Upper lobe of right lung (tissue), 1 donor: ENCODE measurements around the gene ARSI. TPM values are rescaled to one million over a fixed set of nuclear protein-coding genes. Genes with fewer than 3 reads are reported as not detected.

Experiments used
- ATAC-seq: fragments of 200-7000 bp; cut with Tn5 transposase; one replicate; pipeline ENCODE4 v1.9.1; 2020; ENCODE audit warnings: mild to moderate bottlenecking, moderate library complexity
- DNase-seq: peaks from one replicate; pipeline ENCODE4 v3.0.0-alpha.2; 2020
- H3K27ac ChIP-seq: fragments of 200-600 bp; one replicate; pipeline ENCODE4 v1.8.0; 2022
- H3K27me3 ChIP-seq: fragments of 200-600 bp; one replicate; pipeline ENCODE4 v1.8.0; 2022; ENCODE audit warnings: mild to moderate bottlenecking
- H3K36me3 ChIP-seq: fragments of 200-600 bp; one replicate; pipeline ENCODE4 v1.8.0; 2022
- H3K4me1 ChIP-seq: fragments of 200-600 bp; one replicate; pipeline ENCODE4 v1.8.0; 2022
- H3K4me3 ChIP-seq: fragments of 200-600 bp; one replicate; pipeline ENCODE4 v1.8.0; 2022; ENCODE audit warnings: mild to moderate bottlenecking
- H3K9me3 ChIP-seq: fragments of 200-600 bp; one replicate; pipeline ENCODE4 v1.8.0; 2022
- CTCF ChIP-seq: fragments of 200-600 bp; IDR thresholded peaks from one replicate; pipeline ENCODE4 v1.8.0; 2022; ENCODE audit warnings: antibody characterized with exemption
- intact Hi-C: fragments of 100-400 bp; cut with DNase I; formaldehyde crosslinking; loops from one replicate; pipeline ENCODE4 v1.11.0; 2022
- total RNA-seq: library from RNA; stranded (reverse); fragmentation: NEBNext Ultra II Directional; extraction: Animal tissue kit (Norgen Biotek cat#: 25700); gene quantifications from one replicate; pipeline ENCODE4 v1.2.1, GENCODE V29; 2021
- donor health status: DM: no; HTN: yes; CAD: no; lungs with severe emphysema.

ARSI gene
- total RNA-seq, 1 donor from 2014 or later = 4.0 TPM

DNA sequence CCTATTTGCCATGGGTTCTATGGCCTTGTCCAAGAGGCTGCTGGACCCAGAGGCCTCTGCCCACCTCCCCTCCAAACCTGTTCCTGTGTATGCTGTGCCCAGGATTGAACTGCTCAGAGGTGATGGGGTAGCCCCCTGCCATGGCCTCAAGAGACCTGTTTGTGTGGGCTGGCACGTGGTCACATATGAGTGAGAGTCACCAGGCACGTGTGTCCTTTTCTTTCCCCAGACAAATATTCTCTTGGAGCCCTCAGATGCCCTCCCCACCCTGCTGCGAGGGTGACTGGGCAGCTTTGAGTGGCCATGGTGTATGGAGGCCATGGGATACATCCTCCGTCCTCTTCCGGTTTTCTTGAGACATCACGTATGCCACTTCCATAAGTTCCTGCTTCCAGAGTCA is 43.9 kb upstream of the ARSI start:
- Histone ChIP-seq H3K36me3 (no peaks in the 10 kb centered on the region), H3K9me3 (no peaks in the 10 kb centered on the region), H3K4me3 (no peak overlapping the region), H3K27me3 (no peaks in the 10 kb centered on the region), H3K4me1 (no peaks in the 10 kb centered on the region), H3K27ac (no peak overlapping the region)
- intact Hi-C loops = no loop called here
- DNase-seq (no peak), ATAC-seq (no peak)
- no peak for TF ChIP-seq CTCF

- DNase-seq = no peak
Measured at GRCh38 chr5:150345716-150346115, 43.0 kb upstream of the ARSI start.

DNA sequence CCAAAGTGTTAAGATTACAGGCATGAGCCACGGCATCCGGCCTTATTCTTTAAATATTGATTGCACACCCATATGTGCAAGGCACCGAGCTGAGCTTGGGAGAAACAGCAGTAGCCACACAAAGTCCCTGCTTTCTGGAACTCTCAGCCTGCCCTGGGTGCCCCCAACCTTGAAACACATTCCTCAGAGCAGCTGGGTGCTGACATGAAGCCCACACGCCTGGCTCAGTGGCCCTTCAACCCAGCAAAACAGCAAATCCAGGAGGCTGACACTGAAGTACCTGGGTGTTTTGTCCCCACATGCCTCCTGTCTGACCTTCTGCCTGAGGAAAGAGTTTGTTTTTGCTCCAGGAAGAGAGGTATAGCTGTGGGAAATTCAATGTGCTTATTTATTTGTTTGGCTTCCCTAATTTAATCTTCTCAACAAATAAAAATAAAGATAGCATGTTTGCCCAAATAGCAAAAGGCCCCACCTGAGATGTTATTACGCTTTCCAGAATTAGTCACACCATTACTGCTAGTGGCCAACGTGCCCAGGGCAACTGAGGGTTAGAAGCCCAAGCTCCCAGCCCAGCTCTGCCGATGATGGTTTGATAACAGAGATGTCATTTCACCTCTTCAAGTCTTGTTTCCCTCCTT is 41.4 kb upstream of the ARSI start:
- TF ChIP-seq CTCF = no peak
- Histone ChIP-seq H3K27me3 (no peaks in the 10 kb centered on the region), H3K4me3 (no peak overlapping the region), H3K36me3 (no peaks in the 10 kb centered on the region), H3K4me1 (no peaks in the 10 kb centered on the region), H3K9me3 (no peaks in the 10 kb centered on the region), H3K27ac (no peak overlapping the region)
- intact Hi-C loops = no loop called here
- DNase-seq (no peak), ATAC-seq (no peak)

More at GRCh38 chr5:150345716-150346115, 43.0 kb upstream of the ARSI start:
- no peak for ATAC-seq
- no peaks in the 10 kb centered on the region for H3K9me3 ChIP-seq
- H3K36me3 ChIP-seq = no peaks in the 10 kb centered on the region
- no peaks in the 10 kb centered on the region for H3K4me1 ChIP-seq
- intact Hi-C loops = no loop called here
- no peak overlapping the region for H3K27ac ChIP-seq
- no peak for TF ChIP-seq CTCF
- H3K4me3 ChIP-seq = no peak overlapping the region
- no peaks in the 10 kb centered on the region for H3K27me3 ChIP-seq

- Histone ChIP-seq H3K27ac (no peak overlapping the region), H3K9me3 (no peaks in the 10 kb centered on the region), H3K4me3 (no peak overlapping the region), H3K27me3 (no peaks in the 10 kb centered on the region), H3K36me3 (no peaks in the 10 kb centered on the region), H3K4me1 (no peaks in the 10 kb centered on the region)
- no peak for ATAC-seq
- no peak for DNase-seq
- no peak for TF ChIP-seq CTCF
- intact Hi-C loops = no loop called here
Measured at GRCh38 chr5:150342583-150342982, 39.9 kb upstream of the ARSI start.

GRCh38 chr5:150341989-150342388 is 39.3 kb upstream of the ARSI start:
- H3K27ac ChIP-seq = no peak overlapping the region
- TF ChIP-seq CTCF = no peak
- no peaks in the 10 kb centered on the region for H3K9me3 ChIP-seq
- intact Hi-C loops = no loop called here
- ATAC-seq (no peak), DNase-seq (no peak)
- H3K4me3 ChIP-seq = no peak overlapping the region
- no peaks in the 10 kb centered on the region for H3K36me3 ChIP-seq
- H3K27me3 ChIP-seq = no peaks in the 10 kb centered on the region
- H3K4me1 ChIP-seq = no peaks in the 10 kb centered on the region

- intact Hi-C loops = no loop called here
- no peak for TF ChIP-seq CTCF
- Histone ChIP-seq H3K27ac (no peak overlapping the region), H3K4me3 (no peak overlapping the region), H3K9me3 (no peaks in the 10 kb centered on the region), H3K36me3 (no peaks in the 10 kb centered on the region), H3K27me3 (no peaks in the 10 kb centered on the region), H3K4me1 (no peaks in the 10 kb centered on the region)
- DNase-seq (no peak), ATAC-seq (no peak)
Measured at GRCh38 chr5:150341331-150341730, 38.6 kb upstream of the ARSI start.
